Measurements from ENCODE around the gene NAE1.

Gene NAE1

GRCh38 chr16:66790130-66790733 lies 40.5 kb downstream of the NAE1 start:
- no peak overlapping the region for H3K4me3 ChIP-seq
- no peak for TF ChIP-seq CTCF (IDR thresholded peaks at IDR 0.05)
- no peak overlapping the region for H3K27ac ChIP-seq
- DNase-seq (ENCODE audit: low spot score), result no peak

- H3K4me3 ChIP-seq, result no peak overlapping the region
- no peak for TF ChIP-seq CTCF (IDR thresholded peaks at IDR 0.05)
- no peak for DNase-seq (ENCODE audit: low spot score)
- H3K27ac ChIP-seq, result no peak overlapping the region
Observed at GRCh38 chr16:66787427-66787826, 43.3 kb downstream of the NAE1 start.

DNA sequence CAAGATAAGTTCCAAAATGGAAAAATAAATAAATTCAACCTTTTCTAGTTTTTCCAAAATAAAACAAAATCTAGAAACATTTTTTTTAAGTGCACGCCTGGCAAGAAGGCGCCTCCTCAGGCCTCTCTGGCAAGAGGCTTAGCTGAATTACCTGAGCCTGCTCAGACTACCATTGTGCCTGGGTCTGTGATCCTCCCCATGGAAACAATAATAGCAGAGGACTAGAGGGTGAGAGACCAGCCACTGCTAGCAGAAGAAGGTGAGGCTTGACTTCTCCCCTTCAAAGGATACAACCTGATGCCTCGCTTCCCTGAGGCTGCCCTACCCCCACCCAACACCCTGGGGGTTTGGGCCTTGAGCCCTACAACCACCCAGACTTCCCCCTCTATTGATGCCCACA lies 44.2 kb downstream of the NAE1 start:
- Histone ChIP-seq H3K4me3 (no peak overlapping the region), H3K27ac (no peak overlapping the region)
- DNase-seq (ENCODE audit: low spot score), result no peak
- no peak for TF ChIP-seq CTCF (IDR thresholded peaks at IDR 0.05)

DNA sequence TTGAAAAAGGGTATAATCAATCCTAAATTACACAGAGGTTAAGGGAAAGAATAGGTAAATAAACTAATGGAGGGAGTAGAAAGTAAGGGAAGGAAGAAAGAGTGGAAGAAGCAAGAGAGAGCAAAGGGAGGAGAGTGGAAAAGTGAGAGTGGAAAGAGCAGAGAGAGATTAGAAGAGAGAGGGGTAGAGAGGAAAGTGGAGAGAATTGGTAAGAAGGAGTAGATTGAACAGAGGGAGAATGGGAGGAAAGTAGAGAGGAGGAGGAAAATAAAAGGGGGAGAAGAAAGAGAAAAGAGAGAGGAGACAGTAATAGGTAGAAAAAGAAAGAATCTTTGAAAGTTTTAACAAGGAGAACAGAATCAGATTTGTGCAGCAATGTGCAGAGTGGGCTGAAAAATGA lies 54.3 kb downstream of the NAE1 start:
- H3K27ac ChIP-seq, result no peak overlapping the region
- no peak for TF ChIP-seq CTCF (IDR thresholded peaks at IDR 0.05)
- no peak overlapping the region for H3K4me3 ChIP-seq
- no peak for DNase-seq (ENCODE audit: low spot score)

DNA sequence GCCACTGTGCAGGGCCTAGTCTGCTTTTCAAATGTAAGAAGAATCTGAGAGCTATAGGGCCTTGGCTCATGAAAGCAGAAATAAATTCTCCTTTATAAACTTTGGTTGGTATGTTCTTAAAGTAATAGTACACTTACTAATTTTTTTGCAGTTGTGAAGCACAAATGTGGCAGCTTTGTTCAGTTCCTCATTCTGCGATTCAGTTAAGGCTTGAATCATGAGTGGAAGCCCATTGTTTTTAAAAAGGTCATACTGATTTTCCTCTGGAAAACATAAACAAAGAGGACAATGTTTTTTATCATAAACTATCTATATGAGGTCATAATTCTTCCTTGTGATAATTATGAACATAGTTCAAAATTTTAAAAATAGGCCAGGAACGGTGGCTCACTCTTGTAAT lies 55.8 kb downstream of the NAE1 start:
- no peak for DNase-seq (ENCODE audit: low spot score)
- no peak for TF ChIP-seq CTCF (IDR thresholded peaks at IDR 0.05)
- Histone ChIP-seq H3K27ac (no peak overlapping the region), H3K4me3 (no peak overlapping the region)

GRCh38 chr16:66758086-66758485 lies 72.7 kb downstream of the NAE1 start:
- DNase-seq (ENCODE audit: low spot score), result no peak
- no peak overlapping the region for H3K27ac ChIP-seq
- no peak for TF ChIP-seq CTCF (IDR thresholded peaks at IDR 0.05)
- H3K4me3 ChIP-seq, result no peak overlapping the region

DNA sequence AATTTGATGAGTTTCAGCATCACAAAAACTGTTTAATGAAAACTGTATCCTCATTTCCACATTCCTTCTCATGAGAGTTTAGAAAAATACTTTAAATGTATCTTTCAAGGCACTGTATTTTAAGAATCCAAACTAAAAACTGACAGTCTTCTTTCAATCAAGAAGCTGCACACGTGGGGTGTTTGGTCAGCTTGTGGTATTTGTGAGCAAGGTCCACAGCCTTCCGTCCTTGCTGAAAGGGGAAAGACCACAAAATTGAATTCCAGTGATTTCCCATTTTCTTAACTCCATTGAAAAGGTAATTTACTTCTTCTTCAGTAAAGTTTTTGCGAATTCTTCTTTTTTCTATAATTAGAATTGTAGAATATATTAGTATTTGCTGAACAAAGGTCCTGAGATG lies 76.0 kb downstream of the NAE1 start:
- H3K4me3 ChIP-seq, result no peak overlapping the region
- TF ChIP-seq CTCF (IDR thresholded peaks at IDR 0.05), result no peak
- H3K27ac ChIP-seq, result no peak overlapping the region
- no peak for DNase-seq (ENCODE audit: low spot score)

Data from coronary artery (tissue), 2 donors.